Nephron (organoid): Measurements from ENCODE around the gene VARS1.
"Not testable (repeated sequence)": the region's sequence is repeated elsewhere in the genome, so short reads cannot be mapped to it uniquely, and the experiment has no call there.

Experiments
- H3K27ac Mint-ChIP-seq, 3 experiments: 2 replicates each; pipeline ENCODE4 v1.8.0; 2020; ENCODE audit warnings: mixed read lengths in 3 of 3, mild to moderate bottlenecking in 2 of 3, moderate library complexity in 1 of 3
- H3K27me3 Mint-ChIP-seq: 2 replicates; pipeline ENCODE4 v1.8.0; 2021; ENCODE audit warnings: low read depth, mild to moderate bottlenecking, moderate library complexity, mixed read lengths
- H3K36me3 Mint-ChIP-seq: 2 replicates; pipeline ENCODE4 v1.8.0; 2020; ENCODE audit warnings: low read depth, mixed read lengths
- H3K4me1 Mint-ChIP-seq: 2 replicates; pipeline ENCODE4 v1.8.0; 2020; ENCODE audit warnings: mixed read lengths
- H3K4me3 Mint-ChIP-seq, 3 experiments: 2 replicates each; pipeline ENCODE4 v1.8.0; 2020; ENCODE audit warnings: mild to moderate bottlenecking in 3 of 3, mixed read lengths in 3 of 3, moderate library complexity in 2 of 3
- H3K9me3 Mint-ChIP-seq: 2 replicates; pipeline ENCODE4 v1.8.0; 2020; ENCODE audit warnings: mixed read lengths
- TF ChIP-seq, protein P1 (sequence below), 3 experiments: fragments of 200-600 bp; sonication (generic); IDR thresholded peaks; one replicate each; pipeline ENCODE4 v1.5.0; 2021; ENCODE audit warnings: antibody characterized with exemption in 3 of 3; ENCODE audit not compliant: unreplicated experiment in 3 of 3

VARS1 gene

GRCh38 chr6:31815025-31815838 is 19.7 kb upstream of the VARS1 start, which contains the start of the genes HSPA1A and HSPA1L:
TSS of gene HSPA1A (plus strand) at chr6:31815543. CDS start at chr6:31815757, 214 bp downstream.
TSS of gene HSPA1L (minus strand) at chr6:31815283. CDS start at chr6:31811972, 3,311 bp downstream.
- peaks cover 14% of the 10 kb centered on the region for H3K9me3 Mint-ChIP-seq
- no peaks in the 10 kb centered on the region for H3K27me3 Mint-ChIP-seq
- H3K4me1 Mint-ChIP-seq: peaks cover 30% of the 10 kb centered on the region
- peak within 1 kb of the TSS; percentile 99 for H3K27ac Mint-ChIP-seq
- TF ChIP-seq, protein P1, sequence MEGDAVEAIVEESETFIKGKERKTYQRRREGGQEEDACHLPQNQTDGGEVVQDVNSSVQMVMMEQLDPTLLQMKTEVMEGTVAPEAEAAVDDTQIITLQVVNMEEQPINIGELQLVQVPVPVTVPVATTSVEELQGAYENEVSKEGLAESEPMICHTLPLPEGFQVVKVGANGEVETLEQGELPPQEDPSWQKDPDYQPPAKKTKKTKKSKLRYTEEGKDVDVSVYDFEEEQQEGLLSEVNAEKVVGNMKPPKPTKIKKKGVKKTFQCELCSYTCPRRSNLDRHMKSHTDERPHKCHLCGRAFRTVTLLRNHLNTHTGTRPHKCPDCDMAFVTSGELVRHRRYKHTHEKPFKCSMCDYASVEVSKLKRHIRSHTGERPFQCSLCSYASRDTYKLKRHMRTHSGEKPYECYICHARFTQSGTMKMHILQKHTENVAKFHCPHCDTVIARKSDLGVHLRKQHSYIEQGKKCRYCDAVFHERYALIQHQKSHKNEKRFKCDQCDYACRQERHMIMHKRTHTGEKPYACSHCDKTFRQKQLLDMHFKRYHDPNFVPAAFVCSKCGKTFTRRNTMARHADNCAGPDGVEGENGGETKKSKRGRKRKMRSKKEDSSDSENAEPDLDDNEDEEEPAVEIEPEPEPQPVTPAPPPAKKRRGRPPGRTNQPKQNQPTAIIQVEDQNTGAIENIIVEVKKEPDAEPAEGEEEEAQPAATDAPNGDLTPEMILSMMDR (IDR thresholded peaks at IDR 0.05; ENCODE audit: unreplicated experiment in 3 of 3): no peak
- peak within 1 kb of the TSS; percentile 89 to 90 (median 89) for H3K4me3 Mint-ChIP-seq
- H3K36me3 Mint-ChIP-seq: peaks cover 11% of the 10 kb centered on the region

DNA sequence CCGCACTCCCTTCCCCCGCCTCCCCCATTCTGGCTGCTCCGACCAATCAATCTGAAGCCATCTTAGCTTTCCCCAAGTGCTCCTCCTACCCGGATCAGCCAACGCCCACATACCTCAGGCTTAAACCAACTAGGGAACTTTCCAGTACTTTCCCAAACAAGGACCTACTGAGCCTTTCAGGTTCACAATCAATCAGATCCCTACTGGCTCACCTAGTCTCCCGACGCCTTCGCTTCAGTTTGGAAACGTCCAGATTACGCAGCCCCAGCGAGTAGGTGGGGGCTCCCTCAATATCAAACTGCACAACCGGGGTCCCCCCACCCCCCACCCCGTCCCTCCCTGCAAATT is 19.1 kb upstream of the VARS1 start:
- H3K4me3 Mint-ChIP-seq: peak overlapping the region; percentile 89 to 90 (median 89)
- H3K27ac Mint-ChIP-seq: peak overlapping the region; percentile 99
- H3K36me3 Mint-ChIP-seq: peaks cover 11% of the 10 kb centered on the region
- H3K27me3 Mint-ChIP-seq: no peaks in the 10 kb centered on the region
- TF ChIP-seq, protein P1 (IDR thresholded peaks at IDR 0.05; ENCODE audit: unreplicated experiment in 3 of 3): no peak
- H3K9me3 Mint-ChIP-seq: peaks cover 14% of the 10 kb centered on the region
- peaks cover 24% of the 10 kb centered on the region for H3K4me1 Mint-ChIP-seq

DNA sequence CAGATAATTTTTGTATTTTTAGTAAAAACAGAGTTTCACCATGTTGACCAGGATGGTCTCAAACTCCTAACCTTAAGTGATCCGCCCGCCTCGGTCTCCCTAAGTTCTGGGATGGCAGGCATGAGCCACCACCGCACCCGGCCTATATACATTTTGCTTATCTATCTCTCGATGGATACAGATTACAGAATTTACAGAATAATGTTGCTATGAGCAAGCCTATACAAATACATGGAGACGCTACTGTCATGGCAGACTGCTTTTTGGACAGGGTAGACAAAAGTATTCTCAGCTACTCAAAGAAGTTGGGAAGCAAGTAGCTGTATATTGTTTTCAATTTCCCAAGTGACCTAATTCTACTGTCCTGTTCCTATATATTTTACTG is 17.9 kb upstream of the VARS1 start:
- peak overlapping the region; percentile 89 to 90 (median 89) for H3K4me3 Mint-ChIP-seq
- H3K27me3 Mint-ChIP-seq: no peaks in the 10 kb centered on the region
- H3K27ac Mint-ChIP-seq: peak overlapping the region; percentile 99
- H3K36me3 Mint-ChIP-seq: peaks cover 11% of the 10 kb centered on the region
- TF ChIP-seq, protein P1 (IDR thresholded peaks at IDR 0.05; ENCODE audit: unreplicated experiment in 3 of 3): no peak
- peaks cover 11% of the 10 kb centered on the region for H3K9me3 Mint-ChIP-seq
- peaks cover 20% of the 10 kb centered on the region for H3K4me1 Mint-ChIP-seq

GRCh38 chr6:31811645-31812044 is 16.1 kb upstream of the VARS1 start:
- Mint-ChIP-seq H3K4me1 (peaks cover 16% of the 10 kb centered on the region), H3K9me3 (peaks cover 5% of the 10 kb centered on the region), H3K27me3 (no peaks in the 10 kb centered on the region), H3K36me3 (peaks cover 5% of the 10 kb centered on the region), H3K4me3 (no peak overlapping the region), H3K27ac (peak overlapping the region in 1 of 3 experiments; percentile 62)
- TF ChIP-seq, protein P1 (IDR thresholded peaks at IDR 0.05; ENCODE audit: unreplicated experiment in 3 of 3): no peak

GRCh38 chr6:31808599-31808998 is 13.0 kb upstream of the VARS1 start:
- H3K9me3 Mint-ChIP-seq, H3K36me3 Mint-ChIP-seq, H3K27me3 Mint-ChIP-seq: not testable (repeated sequence)
- peak overlapping the region in 1 of 3 experiments; percentile 40 for H3K4me3 Mint-ChIP-seq
- H3K4me1 Mint-ChIP-seq: peaks cover 17% of the 10 kb centered on the region
- H3K27ac Mint-ChIP-seq: peak overlapping the region in 2 of 3 experiments; percentile 55 to 76

- Mint-ChIP-seq H3K27ac (peak within 1 kb of the TSS; percentile 79 to 94 (median 85)), H3K4me1 (peaks cover 15% of the 10 kb centered on the region), H3K27me3 (no peaks in the 10 kb centered on the region), H3K36me3 (peaks cover 5% of the 10 kb centered on the region), H3K4me3 (peak within 1 kb of the TSS; percentile 88 to 96 (median 90)), H3K9me3 (no peaks in the 10 kb centered on the region)
- TF ChIP-seq, protein P1 (IDR thresholded peaks at IDR 0.05; ENCODE audit: unreplicated experiment in 3 of 3): peak in 2 of 3 experiments; percentile 2 to 39
Observed at GRCh38 chr6:31806470-31807272, 11.1 kb upstream of the VARS1 start, which contains the start of gene LSM2. TSS of gene LSM2 (minus strand) at chr6:31806966. CDS start at chr6:31806757, 209 bp downstream.
